Astrocyte (in vitro differentiated cells and primary cell): ENCODE measurements around the gene HYCC1. TPM values are rescaled to one million over a fixed set of nuclear protein-coding genes. Genes with fewer than 3 reads are reported as not detected.
"Not testable (repeated sequence)": the region's sequence is repeated elsewhere in the genome, so short reads cannot be mapped to it uniquely, and the experiment has no call there.

ENCODE experiments used
- DNase-seq: peaks from one replicate; pipeline ENCODE4 v3.0.0-alpha.2; 2010; ENCODE audit warnings: low read depth
- FAIRE-seq: peaks from 2 replicates; lab custom pipeline; 2011; peaks lifted over from hg19 to GRCh38; lab: Jason Lieb, UNC
- H2AFZ ChIP-seq: 2 replicates; pipeline ENCODE4 v1.6.0; 2012; ENCODE audit warnings: low read depth, low read length, inconsistent platforms
- H3K27ac ChIP-seq: 2 replicates; pipeline ENCODE4 v1.5.1; 2011; ENCODE audit warnings: low read depth, low read length, inconsistent platforms
- H3K27me3 ChIP-seq: 2 replicates; pipeline ENCODE4 v1.6.0; 2011; ENCODE audit warnings: low read length, inconsistent platforms; ENCODE audit not compliant: insufficient read depth
- H3K36me3 ChIP-seq: 2 replicates; pipeline ENCODE4 v1.5.1; 2011; ENCODE audit warnings: low read length, inconsistent platforms; ENCODE audit not compliant: insufficient read depth
- H3K4me1 ChIP-seq: 2 replicates; pipeline ENCODE4 v1.5.1; 2011; ENCODE audit warnings: low read length, inconsistent platforms; ENCODE audit not compliant: insufficient read depth
- H3K4me2 ChIP-seq: 2 replicates; pipeline ENCODE4 v1.6.0; 2012; ENCODE audit warnings: low read length, inconsistent platforms
- H3K4me3 ChIP-seq: 2 replicates; pipeline ENCODE4 v1.5.1; 2011; ENCODE audit warnings: low read depth, mild to moderate bottlenecking, low read length, inconsistent platforms; ENCODE audit not compliant: insufficient read depth
- H3K79me2 ChIP-seq: 2 replicates; pipeline ENCODE4 v1.6.0; 2012; ENCODE audit warnings: mild to moderate bottlenecking, low read length, inconsistent platforms; ENCODE audit not compliant: insufficient read depth
- H3K9ac ChIP-seq: 2 replicates; pipeline ENCODE4 v1.6.0; 2012; ENCODE audit warnings: mild to moderate bottlenecking, low read length, inconsistent platforms
- H3K9me3 ChIP-seq: 2 replicates; pipeline ENCODE4 v1.5.1; 2012; ENCODE audit warnings: low read depth, mild to moderate bottlenecking, low read length, inconsistent platforms; ENCODE audit not compliant: insufficient read depth
- H4K20me1 ChIP-seq: 2 replicates; pipeline ENCODE4 v1.6.0; 2012; ENCODE audit warnings: low read length, inconsistent platforms; ENCODE audit not compliant: insufficient read depth
- H3K27ac Mint-ChIP-seq: one replicate; pipeline ENCODE4 v1.8.0; 2021; ENCODE audit warnings: mild to moderate bottlenecking, mixed read lengths; ENCODE audit not compliant: unreplicated experiment
- H3K27me3 Mint-ChIP-seq: one replicate; pipeline ENCODE4 v1.8.0; 2021; ENCODE audit warnings: low read depth, mixed read lengths; ENCODE audit not compliant: unreplicated experiment
- H3K36me3 Mint-ChIP-seq: one replicate; pipeline ENCODE4 v1.8.0; 2021; ENCODE audit warnings: low read depth, mixed read lengths; ENCODE audit not compliant: unreplicated experiment
- H3K4me1 Mint-ChIP-seq: one replicate; pipeline ENCODE4 v1.8.0; 2021; ENCODE audit warnings: low read depth, mixed read lengths; ENCODE audit not compliant: unreplicated experiment
- H3K4me3 Mint-ChIP-seq: one replicate; pipeline ENCODE4 v1.8.0; 2021; ENCODE audit warnings: mild to moderate bottlenecking, moderate library complexity, mixed read lengths; ENCODE audit not compliant: unreplicated experiment
- H3K9me3 Mint-ChIP-seq: one replicate; pipeline ENCODE4 v1.8.0; 2021; ENCODE audit warnings: mild to moderate bottlenecking, mixed read lengths; ENCODE audit not compliant: unreplicated experiment
- EZH2 ChIP-seq: IDR thresholded peaks from 2 replicates; pipeline ENCODE4 v1.6.1; 2012; ENCODE audit warnings: mild to moderate bottlenecking, low read length, inconsistent platforms; ENCODE audit not compliant: insufficient read depth
- total RNA-seq: library from RNA; stranded (reverse); gene quantifications from 2 replicates; pipeline ENCODE4 v1.2.1, GENCODE V29; 2021
- TF ChIP-seq, protein P1 (sequence below): IDR thresholded peaks from 2 replicates; pipeline ENCODE4 v1.5.1; 2011; ENCODE audit warnings: low read depth, mild to moderate bottlenecking, inconsistent platforms, low read length, moderate library complexity; ENCODE audit not compliant: insufficient read depth

HYCC1 gene
- total RNA-seq, 1 donor from 2014 or later: 79.8 TPM

DNA sequence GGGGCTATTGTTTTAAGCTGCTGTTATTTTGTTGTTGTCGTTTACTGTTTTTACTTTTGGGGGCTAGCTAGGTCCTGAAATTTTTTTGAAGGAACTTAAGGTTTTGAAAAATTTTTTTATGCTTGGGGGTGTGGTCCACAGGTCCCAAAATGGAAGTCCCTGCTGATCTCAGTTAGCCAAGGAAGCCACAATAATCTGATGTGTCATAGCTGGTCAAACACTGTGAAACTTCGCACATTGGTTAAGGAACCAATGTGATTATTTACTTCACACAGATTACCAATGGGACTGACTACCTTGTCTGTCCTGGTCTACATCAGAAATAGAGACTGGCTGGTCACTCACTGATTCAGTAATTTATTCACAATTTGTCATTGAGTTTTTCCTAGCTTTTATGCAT, 29.5 kb upstream of the HYCC1 start:
- peak; percentile 42 for DNase-seq
- Histone ChIP-seq H3K79me2 (no peaks in the 10 kb centered on the region), H3K9ac (no peak overlapping the region), H2AFZ (peak overlapping the region; percentile 9), H3K9me3 (no peaks in the 10 kb centered on the region), H4K20me1 (no peaks in the 10 kb centered on the region), H3K4me2 (no peak overlapping the region), H3K27ac (no peak overlapping the region), H3K27me3 (no peaks in the 10 kb centered on the region), H3K4me1 (no peaks in the 10 kb centered on the region), H3K36me3 (no peaks in the 10 kb centered on the region), H3K4me3 (no peak overlapping the region)
- FAIRE-seq: no peak
- Mint-ChIP-seq H3K4me1 (no peaks in the 10 kb centered on the region), H3K27me3 (no peaks in the 10 kb centered on the region), H3K9me3 (no peaks in the 10 kb centered on the region), H3K4me3 (no peak overlapping the region), H3K36me3 (no peaks in the 10 kb centered on the region), H3K27ac (no peak overlapping the region)
- TF ChIP-seq, protein P1, sequence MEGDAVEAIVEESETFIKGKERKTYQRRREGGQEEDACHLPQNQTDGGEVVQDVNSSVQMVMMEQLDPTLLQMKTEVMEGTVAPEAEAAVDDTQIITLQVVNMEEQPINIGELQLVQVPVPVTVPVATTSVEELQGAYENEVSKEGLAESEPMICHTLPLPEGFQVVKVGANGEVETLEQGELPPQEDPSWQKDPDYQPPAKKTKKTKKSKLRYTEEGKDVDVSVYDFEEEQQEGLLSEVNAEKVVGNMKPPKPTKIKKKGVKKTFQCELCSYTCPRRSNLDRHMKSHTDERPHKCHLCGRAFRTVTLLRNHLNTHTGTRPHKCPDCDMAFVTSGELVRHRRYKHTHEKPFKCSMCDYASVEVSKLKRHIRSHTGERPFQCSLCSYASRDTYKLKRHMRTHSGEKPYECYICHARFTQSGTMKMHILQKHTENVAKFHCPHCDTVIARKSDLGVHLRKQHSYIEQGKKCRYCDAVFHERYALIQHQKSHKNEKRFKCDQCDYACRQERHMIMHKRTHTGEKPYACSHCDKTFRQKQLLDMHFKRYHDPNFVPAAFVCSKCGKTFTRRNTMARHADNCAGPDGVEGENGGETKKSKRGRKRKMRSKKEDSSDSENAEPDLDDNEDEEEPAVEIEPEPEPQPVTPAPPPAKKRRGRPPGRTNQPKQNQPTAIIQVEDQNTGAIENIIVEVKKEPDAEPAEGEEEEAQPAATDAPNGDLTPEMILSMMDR: no peak
- no peak for TF ChIP-seq EZH2

DNA sequence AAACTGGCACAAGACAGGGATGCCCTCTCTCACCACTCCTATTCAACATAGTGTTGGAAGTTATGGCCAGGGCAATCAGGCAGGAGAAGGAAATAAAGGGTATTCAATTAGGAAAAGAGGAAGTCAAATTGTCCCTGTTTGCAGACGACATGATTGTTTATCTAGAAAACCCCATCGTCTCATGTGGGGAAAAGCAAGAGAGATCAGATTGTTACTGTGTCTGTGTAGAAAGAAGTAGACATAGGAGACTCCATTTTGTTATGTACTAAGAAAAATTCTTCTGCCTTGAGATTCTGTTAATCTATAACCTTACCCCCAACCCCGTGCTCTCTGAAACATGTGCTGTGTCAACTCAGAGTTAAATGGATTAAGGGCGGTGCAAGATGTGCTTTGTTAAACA, 25.7 kb upstream of the HYCC1 start:
- not testable (repeated sequence) for H3K4me3 ChIP-seq, H3K4me2 ChIP-seq, H3K79me2 ChIP-seq, H3K9me3 Mint-ChIP-seq, H3K27ac Mint-ChIP-seq, DNase-seq, H3K4me1 ChIP-seq, H3K9ac ChIP-seq, H3K9me3 ChIP-seq, FAIRE-seq, H3K27ac ChIP-seq, H2AFZ ChIP-seq, H3K4me1 Mint-ChIP-seq, H3K27me3 ChIP-seq, H3K4me3 Mint-ChIP-seq, H3K36me3 ChIP-seq, H3K27me3 Mint-ChIP-seq, H4K20me1 ChIP-seq, H3K36me3 Mint-ChIP-seq

DNA sequence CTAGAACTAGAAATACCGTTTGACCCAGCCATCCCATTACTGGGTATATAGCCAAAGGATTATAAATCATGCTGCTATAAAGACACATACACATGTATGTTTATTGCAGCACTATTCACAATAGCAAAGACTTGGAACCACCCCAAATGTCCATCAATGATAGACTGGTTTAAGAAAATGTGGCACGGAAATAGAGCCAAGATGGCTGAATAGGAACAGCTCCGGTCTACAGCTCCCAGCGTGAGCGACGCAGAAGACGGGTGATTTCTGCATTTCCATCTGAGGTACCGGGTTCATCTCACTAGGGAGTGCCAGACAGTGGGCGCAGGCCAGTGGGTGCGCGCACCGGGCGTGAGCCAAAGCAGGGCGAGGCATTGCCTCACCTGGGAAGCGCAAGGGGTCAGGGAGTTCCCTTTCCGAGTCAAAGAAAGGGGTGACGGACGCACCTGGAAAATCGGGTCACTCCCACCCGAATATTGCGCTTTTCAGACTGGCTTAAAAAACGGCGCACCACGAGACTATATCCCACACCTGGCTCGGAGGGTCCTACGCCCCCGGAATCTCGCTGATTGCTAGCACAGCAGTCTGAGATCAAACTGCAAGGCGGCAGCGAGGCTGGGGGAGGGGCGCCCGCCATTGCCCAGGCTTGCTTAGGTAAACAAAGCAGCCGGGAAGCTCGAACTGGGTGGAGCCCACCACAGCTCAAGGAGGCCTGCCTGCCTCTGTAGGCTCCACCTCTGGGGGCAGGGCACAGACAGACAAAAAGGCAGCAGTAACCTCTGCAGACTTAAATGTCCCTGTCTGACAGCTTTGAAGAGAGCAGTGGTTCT, 21.8 kb upstream of the HYCC1 start:
- FAIRE-seq, H3K27me3 ChIP-seq, H3K4me1 ChIP-seq, H3K27ac ChIP-seq, H3K4me2 ChIP-seq, DNase-seq, H2AFZ ChIP-seq, H3K27ac Mint-ChIP-seq, H3K79me2 ChIP-seq, H3K9me3 Mint-ChIP-seq, H3K36me3 Mint-ChIP-seq, H3K36me3 ChIP-seq, H3K9ac ChIP-seq, H3K9me3 ChIP-seq, H3K4me1 Mint-ChIP-seq, H3K27me3 Mint-ChIP-seq, H3K4me3 Mint-ChIP-seq, H4K20me1 ChIP-seq, H3K4me3 ChIP-seq: not testable (repeated sequence)
